ENCODE results near the gene TRHDE. TPM values are rescaled to one million over a fixed set of nuclear protein-coding genes. Genes with fewer than 3 reads are reported as not detected.

TRHDE gene
- total RNA-seq, 1 experiment from 2014 or later: not detected

- H3K27ac Mint-ChIP-seq (ENCODE audit: low read depth, unreplicated experiment): no peak overlapping the region
- no peak for DNase-seq (ENCODE audit: unreplicated experiment)
- H3K9me3 Mint-ChIP-seq (ENCODE audit: unreplicated experiment): no peaks in the 10 kb centered on the region
- no peaks in the 10 kb centered on the region for H3K4me1 Mint-ChIP-seq (ENCODE audit: insufficient read depth, unreplicated experiment)
- CTCF ChIA-PET: no interaction called here
- intact Hi-C loops (cut with micrococcal nuclease): no loop called here
- peaks cover 24% of the 10 kb centered on the region for H3K27me3 Mint-ChIP-seq (ENCODE audit: insufficient read depth, unreplicated experiment)
- BruUV-seq (replicated peaks): no TSS peak
- no peak overlapping the region for H3K4me3 Mint-ChIP-seq (ENCODE audit: unreplicated experiment)
- POLR2A ChIA-PET: no interaction called here
- no peaks in the 10 kb centered on the region for H3K36me3 Mint-ChIP-seq (ENCODE audit: insufficient read depth, unreplicated experiment)
- no peak for TF ChIP-seq CTCF (IDR thresholded peaks at IDR 0.05; ENCODE audit: unreplicated experiment)
Observed at GRCh38 chr12:72269491-72269890, 2.7 kb upstream of the TRHDE start.

- DNase-seq (ENCODE audit: unreplicated experiment): no peak
- H3K4me3 Mint-ChIP-seq (ENCODE audit: unreplicated experiment): no peak overlapping the region
- no TSS peak for BruUV-seq (replicated peaks)
- no peaks in the 10 kb centered on the region for H3K36me3 Mint-ChIP-seq (ENCODE audit: insufficient read depth, unreplicated experiment)
- intact Hi-C loops (cut with micrococcal nuclease): no loop called here
- ChIA-PET CTCF (no interaction called here), POLR2A (no interaction called here)
- no peak overlapping the region for H3K27ac Mint-ChIP-seq (ENCODE audit: low read depth, unreplicated experiment)
- no peaks in the 10 kb centered on the region for H3K9me3 Mint-ChIP-seq (ENCODE audit: unreplicated experiment)
- peaks cover 28% of the 10 kb centered on the region for H3K27me3 Mint-ChIP-seq (ENCODE audit: insufficient read depth, unreplicated experiment)
- no peaks in the 10 kb centered on the region for H3K4me1 Mint-ChIP-seq (ENCODE audit: insufficient read depth, unreplicated experiment)
- TF ChIP-seq CTCF (IDR thresholded peaks at IDR 0.05; ENCODE audit: unreplicated experiment): no peak
Observed at GRCh38 chr12:72270246-72270645, 1.9 kb upstream of the TRHDE start.

GRCh38 chr12:72270961-72271360 is 1.2 kb upstream of the TRHDE start:
- Mint-ChIP-seq H3K9me3 (ENCODE audit: unreplicated experiment) (no peaks in the 10 kb centered on the region), H3K4me1 (ENCODE audit: insufficient read depth, unreplicated experiment) (no peaks in the 10 kb centered on the region), H3K4me3 (ENCODE audit: unreplicated experiment) (no peak overlapping the region), H3K27me3 (ENCODE audit: insufficient read depth, unreplicated experiment) (peaks cover 28% of the 10 kb centered on the region), H3K27ac (ENCODE audit: low read depth, unreplicated experiment) (no peak overlapping the region), H3K36me3 (ENCODE audit: insufficient read depth, unreplicated experiment) (no peaks in the 10 kb centered on the region)
- intact Hi-C loops (cut with micrococcal nuclease): no loop called here
- no peak for TF ChIP-seq CTCF (IDR thresholded peaks at IDR 0.05; ENCODE audit: unreplicated experiment)
- DNase-seq (ENCODE audit: unreplicated experiment): no peak
- BruUV-seq (replicated peaks): no TSS peak
- POLR2A ChIA-PET: no interaction called here
- CTCF ChIA-PET: interaction anchor here (0.6 to 1.5 kb wide), 4 partner anchors 75 to 1666 kb away, joined by 3 to 4 read pairs (median 4); no protein-coding TSS in a partner anchor

- intact Hi-C loops (cut with micrococcal nuclease): no loop called here
- no peak for DNase-seq (ENCODE audit: unreplicated experiment)
- Mint-ChIP-seq H3K36me3 (ENCODE audit: insufficient read depth, unreplicated experiment) (no peaks in the 10 kb centered on the region), H3K4me1 (ENCODE audit: insufficient read depth, unreplicated experiment) (no peaks in the 10 kb centered on the region), H3K4me3 (ENCODE audit: unreplicated experiment) (peak overlapping the region; percentile 68), H3K27ac (ENCODE audit: low read depth, unreplicated experiment) (no peak overlapping the region), H3K9me3 (ENCODE audit: unreplicated experiment) (no peaks in the 10 kb centered on the region), H3K27me3 (ENCODE audit: insufficient read depth, unreplicated experiment) (peaks cover 28% of the 10 kb centered on the region)
- POLR2A ChIA-PET: interaction anchor here (0.6 kb wide), 1 partner anchor 1519 kb away, joined by 3 read pairs; no protein-coding TSS in a partner anchor
- BruUV-seq (replicated peaks): no TSS peak
- TF ChIP-seq CTCF (IDR thresholded peaks at IDR 0.05; ENCODE audit: unreplicated experiment): no peak
- CTCF ChIA-PET: interaction anchor here (0.5 to 1.5 kb wide), 5 partner anchors 75 to 1834 kb away, joined by 3 to 4 read pairs (median 3); no protein-coding TSS in a partner anchor
Observed at GRCh38 chr12:72271451-72272090, 599 bp upstream of the TRHDE start.

Measured in MCF 10A (cell line).